Naive B cell (primary cell): ENCODE results near the gene FHDC1. TPM values are rescaled to one million over a fixed set of nuclear protein-coding genes. Genes with fewer than 3 reads are reported as not detected.

ENCODE experiments used
- polyA plus RNA-seq, 6 donors: library from polyadenylated mRNA; unstranded; fragments of 300-500 nt; fragmentation: Illumina TruSeq; gene quantifications; one replicate each; pipeline ENCODE4 v1.2.3, GENCODE V29; 2021; ENCODE audit warnings: low read depth in 6 of 6

Gene FHDC1
- polyA plus RNA-seq, 6 donors from 2014 or later, result not detected

Other genes starting within 250 kb of the FHDC1 start
- under 1 TPM in 3 of 6 donors, not detected in 3; 0.09 to 0.13 (median 0.12) TPM for gene TIGD4, start 156.6 kb upstream of the FHDC1 start, polyA plus RNA-seq
- gene ARFIP1, start 156.4 kb upstream of the FHDC1 start, polyA plus RNA-seq, result 10 to 100 TPM; 21.4 to 32.7 (median 27.8) TPM